Gastrocnemius medialis (tissue), 4 donors: ENCODE data around the gene RAB33B. TPM values are rescaled to one million over a fixed set of nuclear protein-coding genes. Genes with fewer than 3 reads are reported as not detected.

Experiments used
- ATAC-seq, 2 donors: fragments of 150-250 bp; one replicate each; pipeline ENCODE4 v1.9.1; 2016
- DNase-seq, 2 donors: peaks; one replicate each; pipeline ENCODE4 v3.0.0-alpha.2; 2019
- H3K27ac ChIP-seq, 4 donors: fragments of 200-600 bp; sonication (generic); 1 replicate in 1 of 4; 2 replicates in 3 of 4; pipeline ENCODE4 v1.5.1; 2016 to 2018; ENCODE audit warnings: mild to moderate bottlenecking in 2 of 4, moderate library complexity in 1 of 4
- H3K27me3 ChIP-seq, 3 donors: fragments of 200-600 bp; sonication (generic) in 2 of 3; 1 replicate in 1 of 3; 2 replicates in 2 of 3; pipeline versions ENCODE4 v1.5.1 to v1.6.0; 2016 to 2019; ENCODE audit warnings: mild to moderate bottlenecking in 1 of 3, moderate library complexity in 1 of 3
- H3K36me3 ChIP-seq, 2 donors: fragments of 200-600 bp; sonication (generic) in 1 of 2; one replicate each; pipeline ENCODE4 v1.5.1; 2017 to 2018
- H3K4me1 ChIP-seq, 2 donors: fragments of 200-600 bp; sonication (generic) in 1 of 2; one replicate each; pipeline ENCODE4 v1.5.1; 2016 to 2017; ENCODE audit warnings: mild to moderate bottlenecking in 2 of 2
- H3K4me3 ChIP-seq, 4 donors: fragments of 200-600 bp; sonication (generic) in 3 of 4; 1 replicate in 1 of 4; 2 replicates in 3 of 4; pipeline ENCODE4 v1.5.1; 2016 to 2019; ENCODE audit warnings: mild to moderate bottlenecking in 2 of 4
- H3K9me3 ChIP-seq, 3 donors: fragments of 200-600 bp; sonication (generic) in 2 of 3; 1 replicate in 1 of 3; 2 replicates in 2 of 3; pipeline ENCODE4 v1.5.1; 2016 to 2019
- CTCF ChIP-seq, 5 experiments: fragments of 450-650 bp in 3 of 5; fragments of 200-600 bp in 2 of 5; sonication (generic) in 2 of 5; IDR thresholded peaks in 4 of 5; conservative IDR thresholded peaks in 1 of 5; 1 replicate in 4 of 5; 2 replicates in 1 of 5; pipeline ENCODE4 v1.5.1; 2016 to 2019; ENCODE audit warnings: antibody characterized with exemption in 5 of 5, mild to moderate bottlenecking in 3 of 5, moderate library complexity in 3 of 5
- POLR2A ChIP-seq, 2 donors: fragments of 450-650 bp; IDR thresholded peaks; one replicate each; pipeline ENCODE4 v1.6.1; 2017; ENCODE audit warnings: antibody characterized with exemption in 2 of 2, mild to moderate bottlenecking in 2 of 2, moderate library complexity in 2 of 2
- in situ Hi-C, 4 donors: fragments of 200-750 bp; cut with MboI; loops; one replicate each; pipeline versions ENCODE4 v1.15.0 to v1.8.0; 2017; ENCODE audit warnings: low sequenced_read_pairs in 4 of 4
- intact Hi-C: fragments of 100-400 bp; cut with DNase I; formaldehyde crosslinking; loops from one replicate; pipeline ENCODE4 v1.15.1; 2023; ENCODE audit warnings: low total_unique reads
- total RNA-seq, 4 donors: library from RNA; depleted of rRNA; stranded (reverse); fragments of >200 nt; gene quantifications; one replicate each; pipeline versions ENCODE4 v1.1.0 to v1.2.3, GENCODE V29; 2016

The RAB33B gene
- total RNA-seq, 4 donors from 2014 or later: 3.3 to 7.5 (median 5.7) TPM

- no peaks in the 10 kb centered on the region for H3K27me3 ChIP-seq
- ATAC-seq: no peak
- in situ Hi-C loops (loop anchor here in 3 of 4 donors (10.0 kb wide), 2 partner anchors 155 to 165 kb away; no protein-coding TSS in a partner anchor), intact Hi-C loops (no loop called here)
- TF ChIP-seq POLR2A (IDR thresholded peaks at IDR 0.05) (no peak), CTCF (IDR thresholded peaks at IDR 0.05 in 4 of 5, conservative IDR thresholded peaks at IDR 0.05 in 1 of 5) (no peak)
- H3K9me3 ChIP-seq: no peaks in the 10 kb centered on the region
- no peak overlapping the region for H3K4me3 ChIP-seq
- no peak for DNase-seq
- no peaks in the 10 kb centered on the region for H3K36me3 ChIP-seq
- H3K4me1 ChIP-seq: no peaks in the 10 kb centered on the region
- H3K27ac ChIP-seq: no peak overlapping the region
Observed at GRCh38 chr4:139489638-139490037, 35.7 kb downstream of the RAB33B start.

- DNase-seq: no peak
- H3K27me3 ChIP-seq: no peaks in the 10 kb centered on the region
- no peak for ATAC-seq
- TF ChIP-seq CTCF (IDR thresholded peaks at IDR 0.05 in 4 of 5, conservative IDR thresholded peaks at IDR 0.05 in 1 of 5) (no peak), POLR2A (IDR thresholded peaks at IDR 0.05) (no peak)
- no peak overlapping the region for H3K4me3 ChIP-seq
- in situ Hi-C loops: loop anchor here in 3 of 4 donors (10.0 kb wide), 2 partner anchors 152 to 162 kb away; no protein-coding TSS in a partner anchor
- H3K27ac ChIP-seq: no peak overlapping the region
- no peaks in the 10 kb centered on the region for H3K9me3 ChIP-seq
- no peaks in the 10 kb centered on the region for H3K36me3 ChIP-seq
- peaks cover 11 to 13% of the 10 kb centered on the region in 2 donors for H3K4me1 ChIP-seq
- intact Hi-C loops: no loop called here
Observed at GRCh38 chr4:139492429-139492828, 38.5 kb downstream of the RAB33B start.

GRCh38 chr4:139493176-139493575 is 39.3 kb downstream of the RAB33B start:
- intact Hi-C loops: no loop called here
- peaks cover 11 to 17% of the 10 kb centered on the region in 2 donors for H3K4me1 ChIP-seq
- ATAC-seq: no peak
- no peaks in the 10 kb centered on the region for H3K9me3 ChIP-seq
- H3K36me3 ChIP-seq: no peaks in the 10 kb centered on the region
- no peaks in the 10 kb centered on the region for H3K27me3 ChIP-seq
- in situ Hi-C loops: loop anchor here in 3 of 4 donors (10.0 kb wide), 2 partner anchors 152 to 162 kb away; no protein-coding TSS in a partner anchor
- H3K4me3 ChIP-seq: no peak overlapping the region
- no peak overlapping the region for H3K27ac ChIP-seq
- TF ChIP-seq CTCF (IDR thresholded peaks at IDR 0.05 in 4 of 5, conservative IDR thresholded peaks at IDR 0.05 in 1 of 5): no peak
- TF ChIP-seq POLR2A (IDR thresholded peaks at IDR 0.05): no peak
- no peak for DNase-seq

- no peak for TF ChIP-seq CTCF (IDR thresholded peaks at IDR 0.05 in 4 of 5, conservative IDR thresholded peaks at IDR 0.05 in 1 of 5)
- TF ChIP-seq POLR2A (IDR thresholded peaks at IDR 0.05): no peak
- Histone ChIP-seq H3K27me3 (no peaks in the 10 kb centered on the region), H3K9me3 (no peaks in the 10 kb centered on the region), H3K27ac (no peak overlapping the region), H3K4me1 (peaks cover 11 to 18% of the 10 kb centered on the region in 2 donors), H3K4me3 (no peak overlapping the region), H3K36me3 (no peaks in the 10 kb centered on the region)
- intact Hi-C loops: loop anchor here (5.0 kb wide), 1 partner anchor 133 kb away; no protein-coding TSS in a partner anchor
- DNase-seq (no peak), ATAC-seq (no peak)
- in situ Hi-C loops: loop anchor here (5.0 to 10.0 kb wide), 3 partner anchors 146 to 156 kb away; no protein-coding TSS in a partner anchor
Observed at GRCh38 chr4:139499186-139499585, 45.3 kb downstream of the RAB33B start.

GRCh38 chr4:139501117-139501516 is 47.2 kb downstream of the RAB33B start:
- in situ Hi-C loops: loop anchor here in 1 of 4 donors (25.0 kb wide), 1 partner anchor 464 kb away; no protein-coding TSS in a partner anchor
- no peak overlapping the region for H3K4me3 ChIP-seq
- no peak for TF ChIP-seq CTCF (IDR thresholded peaks at IDR 0.05 in 4 of 5, conservative IDR thresholded peaks at IDR 0.05 in 1 of 5)
- TF ChIP-seq POLR2A (IDR thresholded peaks at IDR 0.05): no peak
- DNase-seq (no peak), ATAC-seq (no peak)
- no peaks in the 10 kb centered on the region for H3K9me3 ChIP-seq
- no peak overlapping the region for H3K27ac ChIP-seq
- H3K27me3 ChIP-seq: no peaks in the 10 kb centered on the region
- peaks cover 8 to 14% of the 10 kb centered on the region in 2 donors for H3K4me1 ChIP-seq
- intact Hi-C loops: no loop called here
- H3K36me3 ChIP-seq: no peaks in the 10 kb centered on the region
